Liver (tissue), 3 donors: ENCODE results near the gene PHF23.

Source experiments
- JUND ChIP-seq, 2 donors: IDR thresholded peaks; 2 replicates each; pipeline ENCODE4 v1.6.1; 2016; ENCODE audit warnings: antibody characterized with exemption in 2 of 2
- MAX ChIP-seq: IDR thresholded peaks from 2 replicates; pipeline ENCODE4 v1.6.1; 2016; ENCODE audit warnings: antibody characterized with exemption
- NR2F2 ChIP-seq: IDR thresholded peaks from 2 replicates; pipeline ENCODE4 v1.6.1; 2016; ENCODE audit warnings: antibody characterized with exemption
- RAD21 ChIP-seq, 2 donors: IDR thresholded peaks; 2 replicates each; pipeline ENCODE4 v1.6.1; 2016; ENCODE audit warnings: antibody characterized with exemption in 2 of 2, mild to moderate bottlenecking in 2 of 2
- REST ChIP-seq: IDR thresholded peaks from 2 replicates; pipeline ENCODE4 v1.6.1; 2016; ENCODE audit warnings: antibody characterized with exemption, mild to moderate bottlenecking
- TF ChIP-seq, protein P1 (sequence below): fragments of 150-350 bp; IDR thresholded peaks from 2 replicates; pipeline ENCODE4 v1.5.1; 2017; ENCODE audit warnings: improper control_type of control experiment, low read depth, low read length; ENCODE audit not compliant: missing input control
- TF ChIP-seq, protein P2 (sequence below): IDR thresholded peaks from 2 replicates; pipeline ENCODE4 v1.6.1; 2016; ENCODE audit warnings: antibody characterized with exemption
- TF ChIP-seq, protein P3 (sequence below): IDR thresholded peaks from 2 replicates; pipeline ENCODE4 v1.6.1; 2016; ENCODE audit warnings: antibody characterized with exemption
- donor health status: healthy.
- donor health status: healthy.

- TF ChIP-seq REST (peak; percentile 79), MAX (peak; percentile 66), NR2F2 (peak; percentile 22), RAD21 (IDR thresholded peaks at IDR 0.05) (peak in 1 of 2 donors; percentile 11), JUND (IDR thresholded peaks at IDR 0.05) (peak; percentile 56 to 64)
- TF ChIP-seq, protein P1, sequence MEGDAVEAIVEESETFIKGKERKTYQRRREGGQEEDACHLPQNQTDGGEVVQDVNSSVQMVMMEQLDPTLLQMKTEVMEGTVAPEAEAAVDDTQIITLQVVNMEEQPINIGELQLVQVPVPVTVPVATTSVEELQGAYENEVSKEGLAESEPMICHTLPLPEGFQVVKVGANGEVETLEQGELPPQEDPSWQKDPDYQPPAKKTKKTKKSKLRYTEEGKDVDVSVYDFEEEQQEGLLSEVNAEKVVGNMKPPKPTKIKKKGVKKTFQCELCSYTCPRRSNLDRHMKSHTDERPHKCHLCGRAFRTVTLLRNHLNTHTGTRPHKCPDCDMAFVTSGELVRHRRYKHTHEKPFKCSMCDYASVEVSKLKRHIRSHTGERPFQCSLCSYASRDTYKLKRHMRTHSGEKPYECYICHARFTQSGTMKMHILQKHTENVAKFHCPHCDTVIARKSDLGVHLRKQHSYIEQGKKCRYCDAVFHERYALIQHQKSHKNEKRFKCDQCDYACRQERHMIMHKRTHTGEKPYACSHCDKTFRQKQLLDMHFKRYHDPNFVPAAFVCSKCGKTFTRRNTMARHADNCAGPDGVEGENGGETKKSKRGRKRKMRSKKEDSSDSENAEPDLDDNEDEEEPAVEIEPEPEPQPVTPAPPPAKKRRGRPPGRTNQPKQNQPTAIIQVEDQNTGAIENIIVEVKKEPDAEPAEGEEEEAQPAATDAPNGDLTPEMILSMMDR, result no peak
- TF ChIP-seq, protein P2, sequence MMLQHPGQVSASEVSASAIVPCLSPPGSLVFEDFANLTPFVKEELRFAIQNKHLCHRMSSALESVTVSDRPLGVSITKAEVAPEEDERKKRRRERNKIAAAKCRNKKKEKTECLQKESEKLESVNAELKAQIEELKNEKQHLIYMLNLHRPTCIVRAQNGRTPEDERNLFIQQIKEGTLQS, result peak; percentile 86
- TF ChIP-seq, protein P3, sequence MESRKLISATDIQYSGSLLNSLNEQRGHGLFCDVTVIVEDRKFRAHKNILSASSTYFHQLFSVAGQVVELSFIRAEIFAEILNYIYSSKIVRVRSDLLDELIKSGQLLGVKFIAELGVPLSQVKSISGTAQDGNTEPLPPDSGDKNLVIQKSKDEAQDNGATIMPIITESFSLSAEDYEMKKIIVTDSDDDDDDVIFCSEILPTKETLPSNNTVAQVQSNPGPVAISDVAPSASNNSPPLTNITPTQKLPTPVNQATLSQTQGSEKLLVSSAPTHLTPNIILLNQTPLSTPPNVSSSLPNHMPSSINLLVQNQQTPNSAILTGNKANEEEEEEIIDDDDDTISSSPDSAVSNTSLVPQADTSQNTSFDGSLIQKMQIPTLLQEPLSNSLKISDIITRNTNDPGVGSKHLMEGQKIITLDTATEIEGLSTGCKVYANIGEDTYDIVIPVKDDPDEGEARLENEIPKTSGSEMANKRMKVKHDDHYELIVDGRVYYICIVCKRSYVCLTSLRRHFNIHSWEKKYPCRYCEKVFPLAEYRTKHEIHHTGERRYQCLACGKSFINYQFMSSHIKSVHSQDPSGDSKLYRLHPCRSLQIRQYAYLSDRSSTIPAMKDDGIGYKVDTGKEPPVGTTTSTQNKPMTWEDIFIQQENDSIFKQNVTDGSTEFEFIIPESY, result peak; percentile 57
Observed at GRCh38 chr17:7258731-7259554, 19.7 kb upstream of the PHF23 start.
